NB4 (cell line): ENCODE results near the gene SKAP1.
"Not testable (repeated sequence)": the region's sequence is repeated elsewhere in the genome, so short reads cannot be mapped to it uniquely, and the experiment has no call there.

Experiments used
- DNase-seq: peaks from one replicate; pipeline ENCODE4 v3.0.0; 2010; ENCODE audit warnings: low read depth
- H3K4me3 ChIP-seq: one replicate; pipeline ENCODE4 v1.5.1; 2011; ENCODE audit warnings: mild to moderate bottlenecking, low read depth, low read length, moderate library complexity
- CTCF ChIP-seq: IDR thresholded peaks from one replicate; pipeline ENCODE4 v1.5.1; 2012; ENCODE audit warnings: low read depth, low read length
- MAX ChIP-seq: IDR thresholded peaks from 2 replicates; pipeline ENCODE4 v1.6.1; 2011; ENCODE audit warnings: low read depth, low read length
- MYC ChIP-seq: IDR thresholded peaks from 2 replicates; pipeline ENCODE4 v1.6.1; 2011; ENCODE audit warnings: low read depth, low read length
- POLR2A ChIP-seq: IDR thresholded peaks from 2 replicates; pipeline ENCODE4 v1.6.1; 2011; ENCODE audit warnings: mild to moderate bottlenecking; ENCODE audit not compliant: insufficient read length; ENCODE audit errors: extremely low read depth

Gene SKAP1

GRCh38 chr17:48451489-48451888 is 21.5 kb upstream of the SKAP1 start:
- no peak for DNase-seq
- TF ChIP-seq MAX (no peak), CTCF (no peak), POLR2A (no peak), MYC (no peak)
- no peak overlapping the region for H3K4me3 ChIP-seq

- not testable (repeated sequence) for H3K4me3 ChIP-seq, DNase-seq
Measured at GRCh38 chr17:48449335-48449734, 19.3 kb upstream of the SKAP1 start.

- H3K4me3 ChIP-seq: no peak overlapping the region
- TF ChIP-seq POLR2A (no peak), MAX (no peak)
- DNase-seq: peak; percentile 35
Measured at GRCh38 chr17:48445248-48445620, 15.2 kb upstream of the SKAP1 start.

GRCh38 chr17:48444516-48445247 is 14.7 kb upstream of the SKAP1 start:
- DNase-seq: peak; percentile 30
- TF ChIP-seq MYC (no peak), POLR2A (no peak), MAX (no peak), CTCF (no peak)
- no peak overlapping the region for H3K4me3 ChIP-seq

GRCh38 chr17:48443712-48444111 is 13.7 kb upstream of the SKAP1 start:
- DNase-seq: no peak
- TF ChIP-seq CTCF (no peak), POLR2A (no peak), MAX (no peak), MYC (no peak)
- H3K4me3 ChIP-seq: no peak overlapping the region

- H3K4me3 ChIP-seq: no peak overlapping the region
- DNase-seq: peak; percentile 84
- TF ChIP-seq POLR2A: no peak
- no peak for TF ChIP-seq CTCF
- TF ChIP-seq MYC: peak; percentile 59; the same call in 1 of the 2 replicates
- peak; percentile 51; the same call in 1 of the 2 replicates for TF ChIP-seq MAX
Measured at GRCh38 chr17:48442819-48443218, 12.8 kb upstream of the SKAP1 start.

- DNase-seq: no peak
- TF ChIP-seq CTCF (no peak), MAX (no peak), POLR2A (no peak), MYC (no peak)
- H3K4me3 ChIP-seq: no peak overlapping the region
Measured at GRCh38 chr17:48441862-48442261, 11.8 kb upstream of the SKAP1 start.
